Psoas muscle (tissue), 8 donors: ENCODE results near the gene ZNF333. TPM values are rescaled to one million over a fixed set of nuclear protein-coding genes. Genes with fewer than 3 reads are reported as not detected.

Experiments
- ATAC-seq, 4 donors: fragments of 200-7000 bp; cut with Tn5 transposase; one replicate each; pipeline ENCODE4 v1.9.1; 2020; ENCODE audit warnings: moderate library complexity in 3 of 4, mild to moderate bottlenecking in 2 of 4
- DNase-seq, 2 donors: peaks; one replicate each; pipeline ENCODE4 v3.0.0-alpha.2; 2020
- H3K27ac ChIP-seq: fragments of 200-600 bp; one replicate; pipeline ENCODE4 v1.8.0; 2022
- H3K27me3 ChIP-seq, 3 donors: fragments of 200-600 bp in 1 of 3; one replicate each; pipeline versions ENCODE4 v1.6.1 to v1.8.0; 2013 to 2022; ENCODE audit warnings: low read length in 2 of 3, mild to moderate bottlenecking in 2 of 3, moderate library complexity in 1 of 3; ENCODE audit not compliant: insufficient read depth in 3 of 3
- H3K36me3 ChIP-seq, 2 donors: fragments of 200-600 bp in 1 of 2; one replicate each; pipeline versions ENCODE4 v1.6.1 to v1.8.0; 2013 to 2022; ENCODE audit warnings: low read depth in 1 of 2, mild to moderate bottlenecking in 1 of 2, moderate library complexity in 1 of 2; ENCODE audit not compliant: insufficient read depth in 1 of 2
- H3K4me1 ChIP-seq: fragments of 200-600 bp; one replicate; pipeline ENCODE4 v1.8.0; 2022
- H3K4me3 ChIP-seq: fragments of 200-600 bp; one replicate; pipeline ENCODE4 v1.8.0; 2022; ENCODE audit warnings: mild to moderate bottlenecking
- H3K9me3 ChIP-seq: fragments of 200-600 bp; one replicate; pipeline ENCODE4 v1.8.0; 2022
- CTCF ChIP-seq: fragments of 200-600 bp; IDR thresholded peaks from one replicate; pipeline ENCODE4 v1.8.0; 2022; ENCODE audit warnings: antibody characterized with exemption
- WGBS, 3 donors: extraction: QIAGEN DNeasy Blood & Tissue Kit; methylation state at CpG; one replicate each; pipeline versions ENCODE4 v1.1.6 to v1.1.7; 2013; 5-methylcytosine and 5-hydroxymethylcytosine counted together
- intact Hi-C, 2 donors: fragments of 100-400 bp; cut with DNase I; formaldehyde crosslinking; loops; one replicate each; pipeline versions ENCODE4 v1.11.0 to v1.14.2; 2022
- polyA plus RNA-seq, 3 donors: library from polyadenylated mRNA; stranded (reverse); fragments of 200-250 nt; gene quantifications; one replicate each; pipeline ENCODE4 v1.2.3, GENCODE V29; 2013
- total RNA-seq, 4 donors: library from RNA; stranded (reverse); fragmentation: NEBNext Ultra II Directional in 2 of 4; extraction: Animal tissue kit (Norgen Biotek cat#: 25700) in 2 of 4; gene quantifications; one replicate each; pipeline versions ENCODE4 v1.2.1 to v1.2.4, GENCODE V29; 2021 to 2023
- donor health status: healthy with polysubstance abuse.
- donor health status: DM: no; HTN: no; CAD: no; lungs with moderate emphysema.
- donor health status: Bipolar disorder and iron deficiency.
- donor health status: healthy.
- donor health status: DM: yes; HTN: yes; CAD: no.
- donor health status: DM: no; HTN: no; CAD: no.
- donor health status: DM: no; HTN: no; CAD: no.
- donor health status: DM: yes; HTN: yes; CAD: no.

The ZNF333 gene
- total and polyA plus RNA-seq, 7 donors = 6.8 to 16.0 (median 8.9) TPM

- Histone ChIP-seq H3K4me1 (no peaks in the 10 kb centered on the region), H3K27me3 (peaks cover 0 to 2% (median 0%) of the 10 kb centered on the region in 3 donors), H3K4me3 (no peak overlapping the region), H3K36me3 (peaks cover 55 to 74% of the 10 kb centered on the region in 2 donors), H3K27ac (no peak overlapping the region), H3K9me3 (peaks cover 84% of the 10 kb centered on the region)
- 94 to 98% (median 97%) methylated on average over 18 of the region's 18 CpGs for WGBS, 3 donors
- DNase-seq (no peak), ATAC-seq (no peak)
- no peak for TF ChIP-seq CTCF
- intact Hi-C loops = no loop called here
Observed at GRCh38 chr19:14718522-14719116, 28.8 kb downstream of the ZNF333 start.

GRCh38 chr19:14719162-14719561, 29.3 kb downstream of the ZNF333 start:
- DNase-seq = no peak
- H3K4me3 ChIP-seq = no peak overlapping the region
- TF ChIP-seq CTCF = no peak
- peaks cover 52 to 69% of the 10 kb centered on the region in 2 donors for H3K36me3 ChIP-seq
- H3K27ac ChIP-seq = no peak overlapping the region
- no peaks in the 10 kb centered on the region for H3K4me1 ChIP-seq
- H3K27me3 ChIP-seq = no peaks in the 10 kb centered on the region
- 98 to 99% (median 98%) methylated on average over 3 of the region's 3 CpGs for WGBS, 3 donors
- peaks cover 89% of the 10 kb centered on the region for H3K9me3 ChIP-seq
- intact Hi-C loops = no loop called here
- ATAC-seq = no peak

GRCh38 chr19:14722127-14722526, 32.3 kb downstream of the ZNF333 start:
- WGBS, 3 donors = 85 to 91% (median 87%) methylated on average over 2 of the region's 2 CpGs
- no peak for TF ChIP-seq CTCF
- H3K9me3 ChIP-seq = peaks cover 97% of the 10 kb centered on the region
- H3K27me3 ChIP-seq = no peaks in the 10 kb centered on the region
- H3K36me3 ChIP-seq = peaks cover 28 to 40% of the 10 kb centered on the region in 2 donors
- no peak overlapping the region for H3K4me3 ChIP-seq
- intact Hi-C loops = no loop called here
- no peak for ATAC-seq
- DNase-seq = no peak
- H3K4me1 ChIP-seq = no peaks in the 10 kb centered on the region
- no peak overlapping the region for H3K27ac ChIP-seq

- WGBS, 3 donors = 56 to 74% (median 69%) methylated on average over 7 of the region's 7 CpGs
- no peak for TF ChIP-seq CTCF
- H3K9me3 ChIP-seq = peaks cover 53% of the 10 kb centered on the region
- intact Hi-C loops = no loop called here
- no peaks in the 10 kb centered on the region for H3K4me1 ChIP-seq
- H3K27ac ChIP-seq = no peak overlapping the region
- DNase-seq = no peak
- H3K4me3 ChIP-seq = no peak overlapping the region
- H3K36me3 ChIP-seq = no peaks in the 10 kb centered on the region
- peaks cover 0 to 1% (median 0%) of the 10 kb centered on the region in 3 donors for H3K27me3 ChIP-seq
- no peak for ATAC-seq
Observed at GRCh38 chr19:14728595-14728994, 38.7 kb downstream of the ZNF333 start.

GRCh38 chr19:14731200-14731599, 41.4 kb downstream of the ZNF333 start:
- Histone ChIP-seq H3K27me3 (peaks cover 0 to 1% (median 0%) of the 10 kb centered on the region in 3 donors), H3K9me3 (peaks cover 27% of the 10 kb centered on the region), H3K27ac (no peak overlapping the region), H3K4me3 (no peak overlapping the region), H3K4me1 (no peaks in the 10 kb centered on the region), H3K36me3 (no peaks in the 10 kb centered on the region)
- intact Hi-C loops = no loop called here
- no peak for ATAC-seq
- WGBS, 3 donors = 58 to 63% (median 61%) methylated on average over 10 of the region's 10 CpGs
- TF ChIP-seq CTCF = no peak
- no peak for DNase-seq
